A673 (cell line): ENCODE results near the gene CROCC2.

Experiments
- CTCF ChIP-seq: fragments of 300-800, 200-600 bp; sonication (generic); conservative IDR thresholded peaks from 2 replicates; pipeline ENCODE4 v1.5.1; 2017; ENCODE audit warnings: low read depth, mild to moderate bottlenecking, antibody characterized with exemption, low read length, moderate library complexity, mixed read lengths
- EZH2 ChIP-seq: fragments of 200-600 bp; sonication (generic); IDR thresholded peaks from 2 replicates; pipeline ENCODE4 v1.6.1; 2017; ENCODE audit warnings: borderline replicate concordance, low read depth, mild to moderate bottlenecking, mixed read lengths, antibody characterized with exemption, low read length; ENCODE audit not compliant: poor library complexity, severe bottlenecking

- TF ChIP-seq CTCF (no peak), EZH2 (no peak)
Measured at GRCh38 chr2:240993446-240994170, 87.5 kb downstream of the CROCC2 start.
